ENCODE results near the gene ADARB1. TPM values are rescaled to one million over a fixed set of nuclear protein-coding genes. Genes with fewer than 3 reads are reported as not detected.

Gene ADARB1
- total RNA-seq, 2 experiments from 2014 or later = 27.5 to 28.6 TPM

GRCh38 chr21:45196620-45197019, 122.2 kb downstream of the ADARB1 start:
- no peak overlapping the region for H3K4me3 Mint-ChIP-seq
- POLR2A ChIA-PET = no interaction called here
- Histone ChIP-seq H3K27ac (ENCODE audit: low read depth in 1 of 2, low read length in 2 of 2) (no peak overlapping the region), H3K9me3 (ENCODE audit: control insufficient read depth in 1 of 2, insufficient read depth in 1 of 2, low read length in 2 of 2) (no peaks in the 10 kb centered on the region), H3K36me3 (ENCODE audit: insufficient read depth, low read length) (peaks cover 17% of the 10 kb centered on the region), H3K4me1 (ENCODE audit: insufficient read depth, low read length) (peaks cover 12% of the 10 kb centered on the region), H3K27me3 (ENCODE audit: control insufficient read depth in 1 of 2, insufficient read depth in 2 of 2, low read length in 2 of 2) (no peaks in the 10 kb centered on the region), H3K4me3 (ENCODE audit: low read length) (no peak overlapping the region)
- H3K27ac Mint-ChIP-seq = no peak overlapping the region
- TF ChIP-seq CTCF (IDR thresholded peaks at IDR 0.05) = no peak
- H3K27me3 Mint-ChIP-seq = no peaks in the 10 kb centered on the region
- H3K9me3 Mint-ChIP-seq = no peaks in the 10 kb centered on the region
- DNase-seq = no peak
- ATAC-seq (ENCODE audit: poor library complexity) = no peak
- intact Hi-C loops (cut with DNase I, micrococcal nuclease) = no loop called here
- CTCF ChIA-PET = no interaction called here
- peaks cover 4% of the 10 kb centered on the region for H3K4me1 Mint-ChIP-seq (ENCODE audit: low read depth)
- H3K36me3 Mint-ChIP-seq (ENCODE audit: low read depth) = peaks cover 76% of the 10 kb centered on the region

GRCh38 chr21:45199201-45199600, 124.8 kb downstream of the ADARB1 start:
- intact Hi-C loops (cut with DNase I, micrococcal nuclease) = no loop called here
- Mint-ChIP-seq H3K4me3 (no peak overlapping the region), H3K27ac (no peak overlapping the region), H3K27me3 (no peaks in the 10 kb centered on the region), H3K9me3 (no peaks in the 10 kb centered on the region), H3K36me3 (ENCODE audit: low read depth) (peaks cover 73% of the 10 kb centered on the region), H3K4me1 (ENCODE audit: low read depth) (peaks cover 4% of the 10 kb centered on the region)
- CTCF ChIA-PET = no interaction called here
- H3K27me3 ChIP-seq (ENCODE audit: control insufficient read depth in 1 of 2, insufficient read depth in 2 of 2, low read length in 2 of 2) = no peaks in the 10 kb centered on the region
- H3K36me3 ChIP-seq (ENCODE audit: insufficient read depth, low read length) = peaks cover 21% of the 10 kb centered on the region
- DNase-seq = no peak
- POLR2A ChIA-PET = no interaction called here
- H3K4me1 ChIP-seq (ENCODE audit: insufficient read depth, low read length) = peaks cover 12% of the 10 kb centered on the region
- H3K27ac ChIP-seq (ENCODE audit: low read depth in 1 of 2, low read length in 2 of 2) = no peak overlapping the region
- ATAC-seq (ENCODE audit: poor library complexity) = no peak
- H3K4me3 ChIP-seq (ENCODE audit: low read length) = no peak overlapping the region
- H3K9me3 ChIP-seq (ENCODE audit: control insufficient read depth in 1 of 2, insufficient read depth in 1 of 2, low read length in 2 of 2) = no peaks in the 10 kb centered on the region
- no peak for TF ChIP-seq CTCF (IDR thresholded peaks at IDR 0.05)

- DNase-seq (no peak), ATAC-seq (ENCODE audit: poor library complexity) (no peak)
- Mint-ChIP-seq H3K27me3 (no peaks in the 10 kb centered on the region), H3K9me3 (no peaks in the 10 kb centered on the region), H3K27ac (no peak overlapping the region), H3K4me1 (ENCODE audit: low read depth) (peaks cover 4% of the 10 kb centered on the region), H3K4me3 (no peak overlapping the region), H3K36me3 (ENCODE audit: low read depth) (peaks cover 72% of the 10 kb centered on the region)
- intact Hi-C loops (cut with DNase I, micrococcal nuclease) = no loop called here
- Histone ChIP-seq H3K27me3 (ENCODE audit: control insufficient read depth in 1 of 2, insufficient read depth in 2 of 2, low read length in 2 of 2) (no peaks in the 10 kb centered on the region), H3K36me3 (ENCODE audit: insufficient read depth, low read length) (peaks cover 28% of the 10 kb centered on the region), H3K4me1 (ENCODE audit: insufficient read depth, low read length) (peaks cover 12% of the 10 kb centered on the region), H3K4me3 (ENCODE audit: low read length) (no peak overlapping the region), H3K9me3 (ENCODE audit: control insufficient read depth in 1 of 2, insufficient read depth in 1 of 2, low read length in 2 of 2) (no peaks in the 10 kb centered on the region), H3K27ac (ENCODE audit: low read depth in 1 of 2, low read length in 2 of 2) (no peak overlapping the region)
- no peak for TF ChIP-seq CTCF (IDR thresholded peaks at IDR 0.05)
- CTCF ChIA-PET = no interaction called here
- POLR2A ChIA-PET = no interaction called here
These were observed 125.7 kb downstream of the ADARB1 start for GRCh38 chr21:45200031-45200430.

All from CD4-positive, alpha-beta T cell (primary cell).